Epithelial cell of esophagus (primary cell): ENCODE data around the gene POLR1C.
A peak's percentile ranks its signal among the peaks of the same experiment; 100 is the strongest.
"Not testable (repeated sequence)": the region's sequence is repeated elsewhere in the genome, so short reads cannot be mapped to it uniquely, and the experiment has no call there.

Experiments used
- DNase-seq: peaks from one replicate; pipeline ENCODE4 v3.0.0; 2010; ENCODE audit warnings: low read depth
- H3K4me3 ChIP-seq: 2 replicates; pipeline ENCODE4 v1.5.1; 2011; ENCODE audit warnings: mild to moderate bottlenecking, low read length, control low read depth
- CTCF ChIP-seq: IDR thresholded peaks from 2 replicates; pipeline ENCODE4 v1.5.1; 2011; ENCODE audit warnings: low read depth, mild to moderate bottlenecking, low read length, control low read depth, inconsistent platforms; ENCODE audit not compliant: insufficient read depth; ENCODE audit errors: missing control alignments

POLR1C gene

GRCh38 chr6:43493833-43494232 lies 23.1 kb upstream of the POLR1C start:
- TF ChIP-seq CTCF, result no peak
- peak; percentile 65 for DNase-seq
- H3K4me3 ChIP-seq, result no peak overlapping the region

- TF ChIP-seq CTCF, result no peak
- DNase-seq, result no peak
- H3K4me3 ChIP-seq, result no peak overlapping the region
These were observed 22.6 kb upstream of the POLR1C start for GRCh38 chr6:43494321-43494720.

DNA sequence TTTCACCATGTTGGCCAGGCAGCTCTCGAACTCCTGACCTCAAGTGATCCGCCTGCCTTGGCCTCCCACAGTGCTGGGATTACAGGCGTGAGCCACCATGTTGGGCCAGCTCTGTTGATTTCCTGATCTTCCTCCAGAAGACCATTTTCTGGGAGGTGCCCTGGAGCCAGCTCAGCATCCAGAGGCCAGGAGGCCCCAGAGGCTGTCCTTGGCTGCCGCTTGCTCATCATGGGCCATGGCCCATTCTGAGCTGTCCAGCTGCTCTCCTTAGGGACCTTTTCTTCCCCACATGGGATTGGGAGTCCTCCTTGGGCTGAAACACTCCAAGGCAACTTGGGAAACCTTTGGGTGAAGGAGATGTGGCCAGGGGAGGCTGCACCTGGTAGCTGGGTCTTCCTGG lies 22.1 kb upstream of the POLR1C start:
- no peak overlapping the region for H3K4me3 ChIP-seq
- no peak for TF ChIP-seq CTCF

DNA sequence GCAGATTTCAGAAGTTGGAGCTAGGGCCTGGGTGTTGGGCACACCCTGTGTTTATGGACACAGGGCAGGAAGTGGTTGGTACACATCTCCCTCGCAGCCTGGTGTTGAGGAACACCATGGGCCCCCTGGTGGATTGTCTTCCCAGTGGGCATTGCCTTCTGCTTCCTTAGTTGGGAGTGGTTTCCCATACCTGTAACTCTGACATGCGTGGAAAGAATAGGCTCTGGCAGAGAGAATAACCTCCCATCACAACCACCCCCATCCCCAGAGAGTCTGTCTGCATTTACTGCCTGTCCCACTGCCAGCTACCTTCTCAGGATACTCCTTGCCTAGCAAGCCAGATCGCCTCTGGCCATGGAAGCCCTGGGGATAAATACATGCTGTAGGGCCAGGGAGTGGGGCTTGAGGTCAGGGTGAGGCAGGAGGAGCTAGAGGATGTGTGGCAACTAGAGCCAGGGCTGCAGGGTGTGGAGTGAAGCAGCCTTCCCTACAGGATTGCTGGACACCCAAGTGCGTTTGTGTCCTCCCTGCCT lies 21.4 kb upstream of the POLR1C start:
- DNase-seq, result peak; percentile 54
- H3K4me3 ChIP-seq, result no peak overlapping the region
- TF ChIP-seq CTCF, result peak; percentile 46

More for the DNA sequence above, 22.1 kb upstream of the POLR1C start:
- DNase-seq, result no peak

DNA sequence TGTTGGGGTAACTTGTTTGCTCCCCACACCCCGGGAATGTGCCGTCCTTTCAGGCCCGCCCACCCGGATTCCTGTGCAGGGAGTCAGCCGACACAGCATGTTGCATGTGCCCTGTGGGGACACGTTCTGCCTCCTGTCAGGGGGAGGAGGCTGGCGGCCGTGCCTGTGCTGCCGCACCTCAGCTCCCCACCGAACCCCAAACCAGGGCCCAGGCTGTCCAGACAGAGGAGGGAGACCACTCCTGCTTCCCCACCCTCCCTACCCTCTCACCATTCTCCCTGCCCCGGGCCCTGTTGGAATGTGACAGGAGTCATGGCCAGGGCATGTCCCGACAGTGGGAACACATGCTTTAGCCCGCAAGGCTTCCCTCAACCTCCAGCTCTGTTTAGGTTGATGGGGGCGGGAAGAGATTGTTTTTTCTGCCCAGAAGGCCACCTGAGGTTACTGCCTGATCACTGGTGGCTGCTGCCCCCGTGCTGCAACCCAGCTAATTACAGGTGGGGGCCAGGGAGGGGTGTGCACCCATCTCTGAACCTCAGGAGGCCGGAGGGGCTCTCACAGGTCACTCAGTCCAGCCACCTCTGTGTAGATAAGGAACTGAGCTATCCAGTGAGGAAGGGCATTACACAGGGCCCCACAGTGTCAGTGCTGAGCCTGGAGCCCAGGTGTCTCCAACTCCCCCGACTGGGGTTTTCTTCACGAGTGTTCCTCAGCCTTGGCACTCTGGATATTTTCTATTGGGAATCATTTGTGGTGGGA lies 20.3 kb upstream of the POLR1C start:
- no peak overlapping the region for H3K4me3 ChIP-seq
- peak; percentile 74 for TF ChIP-seq CTCF
- DNase-seq, result peak; percentile 96

GRCh38 chr6:43497129-43497396 lies 19.8 kb upstream of the POLR1C start:
- H3K4me3 ChIP-seq, result no peak overlapping the region
- no peak for TF ChIP-seq CTCF
- DNase-seq, result no peak

DNA sequence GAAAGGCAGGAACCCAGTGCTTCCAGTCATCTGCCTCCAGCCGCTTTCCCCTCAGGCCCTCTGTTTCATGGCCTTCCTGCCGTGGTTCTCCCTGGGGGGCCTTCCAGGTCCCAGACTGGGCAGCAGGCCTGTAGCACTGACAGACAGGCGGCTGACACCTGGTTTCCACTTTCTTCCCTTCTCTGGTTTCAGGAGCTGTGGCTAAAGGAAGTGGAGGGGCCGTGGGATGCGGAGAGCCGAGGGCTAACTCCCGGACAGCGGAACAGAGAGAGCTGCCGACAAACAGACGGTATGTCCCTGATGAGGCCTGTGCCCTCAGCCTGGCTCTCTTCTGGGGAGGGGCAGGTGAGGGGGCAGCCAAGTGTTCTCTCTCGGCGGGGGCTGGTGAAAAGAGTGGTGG lies 19.2 kb upstream of the POLR1C start:
- no peak for TF ChIP-seq CTCF
- no peak for DNase-seq

DNA sequence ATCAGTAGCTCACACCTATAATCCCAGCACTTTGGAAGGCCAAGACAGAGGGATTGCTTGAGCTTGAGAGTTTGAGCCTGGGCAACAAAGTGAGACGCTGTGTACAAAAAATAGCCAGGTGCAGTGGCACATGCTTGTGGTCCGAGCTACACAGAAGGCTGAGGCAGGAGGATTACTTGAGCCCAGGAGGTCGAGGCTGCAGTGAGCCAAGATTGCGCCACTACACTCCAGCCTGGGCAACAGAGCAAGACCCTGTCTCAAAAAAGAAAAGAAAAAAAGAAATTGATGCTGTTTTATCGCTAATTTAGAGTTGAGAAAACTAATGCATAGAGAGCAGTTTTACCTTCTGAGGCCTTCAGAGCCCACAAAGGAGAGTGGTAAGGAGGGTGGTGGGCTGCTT lies 18.6 kb upstream of the POLR1C start:
- not testable (repeated sequence) for DNase-seq, H3K4me3 ChIP-seq

More for the DNA sequence above, 19.2 kb upstream of the POLR1C start:
- H3K4me3 ChIP-seq, result no peak overlapping the region
